Hypothalamus (tissue), 51 donors: ENCODE results near the gene OR8D1.

ENCODE experiments used
- DNase-seq, 51 donors: peaks; one replicate each; lab custom pipeline; 2025; lab: John Stamatoyannopoulos, UW

Gene OR8D1

DNA sequence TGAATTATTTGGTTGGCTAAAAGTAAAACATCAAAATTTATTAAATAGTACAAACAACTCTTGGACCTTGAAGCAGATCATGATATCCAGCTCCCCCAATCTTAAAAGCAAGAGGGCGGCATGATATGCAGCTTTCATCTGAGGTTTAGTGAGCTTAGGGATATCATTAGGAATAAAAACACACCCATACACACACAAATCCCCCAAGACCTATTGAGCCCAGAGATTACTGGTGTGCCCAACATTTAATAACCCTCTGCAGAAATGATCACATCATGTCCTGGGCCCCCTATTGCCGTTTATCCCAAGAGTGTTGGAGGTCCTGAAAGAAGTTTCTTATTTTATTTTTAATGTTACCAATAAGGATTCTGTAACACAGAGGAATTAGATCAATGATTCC is at the start of gene OR8D1:
Gene OR8D1 (minus strand): TSS at position 101 of the 400 bp plus-strand sequence. CDS start 3,183 bp downstream, outside the sequence.
- DNase-seq = no peak

DNA sequence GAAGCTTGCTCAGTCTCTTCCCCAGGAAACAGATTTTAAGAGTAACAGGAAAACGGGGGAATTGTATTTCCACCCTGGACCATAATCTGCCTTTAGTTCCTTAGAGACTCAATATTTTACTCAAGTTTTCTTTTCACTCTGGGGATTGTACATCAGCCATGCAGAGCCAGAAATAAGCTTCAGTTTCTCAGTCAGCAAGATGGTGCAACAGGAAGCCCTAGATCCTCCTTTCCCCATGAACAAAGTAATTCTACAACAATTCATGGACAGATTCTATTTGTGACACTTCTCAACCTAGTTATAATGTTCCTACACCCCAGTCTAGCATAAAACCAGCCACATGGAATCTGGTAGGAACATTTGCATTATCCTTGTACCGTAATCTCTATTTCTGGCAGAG is 45.8 kb upstream of the OR8D1 start:
- no peak for DNase-seq

DNA sequence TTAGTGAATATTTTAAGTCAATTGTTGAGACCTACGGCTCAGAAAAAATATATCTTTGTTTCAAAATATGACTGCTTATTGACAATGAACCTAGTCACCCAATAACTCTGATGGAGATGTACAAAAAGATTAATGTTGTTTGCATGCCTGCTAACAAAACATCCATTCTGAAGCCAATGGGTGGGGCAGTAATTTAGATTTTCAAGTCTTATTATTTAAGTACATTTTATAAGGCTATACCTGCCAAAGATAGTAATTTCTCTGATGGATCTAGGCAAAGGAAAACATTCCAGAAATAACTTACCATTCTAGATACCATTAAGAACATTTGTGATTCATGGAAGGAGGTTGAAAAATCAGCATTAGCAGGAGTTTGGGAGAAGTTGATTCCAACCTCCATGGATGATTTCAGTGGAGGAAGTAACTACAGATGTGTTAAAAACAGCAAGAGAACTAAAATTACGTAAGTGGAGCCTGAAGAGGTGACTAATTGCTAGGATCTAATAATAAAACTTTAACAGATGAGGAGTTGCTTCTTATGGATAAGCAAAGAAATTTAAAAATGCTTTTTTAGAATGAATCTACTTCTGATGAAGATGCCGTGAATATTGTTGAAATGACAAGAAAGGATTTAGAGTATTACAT is 32.7 kb upstream of the OR8D1 start:
- DNase-seq = no peak

GRCh38 chr11:124344346-124344745 is 30.6 kb upstream of the OR8D1 start:
- no peak for DNase-seq

GRCh38 chr11:124340142-124340447 is 26.3 kb upstream of the OR8D1 start:
- no peak for DNase-seq

GRCh38 chr11:124339396-124340141 is 25.8 kb upstream of the OR8D1 start:
- no peak for DNase-seq

- DNase-seq = no peak
Measured at GRCh38 chr11:124331873-124332272, 18.1 kb upstream of the OR8D1 start.

- DNase-seq = no peak
Measured at GRCh38 chr11:124329787-124330478, 16.2 kb upstream of the OR8D1 start.

- no peak for DNase-seq
Measured at GRCh38 chr11:124327775-124328174, 14.0 kb upstream of the OR8D1 start.

- DNase-seq = no peak
Measured at GRCh38 chr11:124322356-124322755, 8.6 kb upstream of the OR8D1 start.

GRCh38 chr11:124320097-124320496 is 6.3 kb upstream of the OR8D1 start, which contains the start of gene OR8D2:
TSS of gene OR8D2 (minus strand) at chr11:124320197. CDS start at chr11:124320197, 0 bp downstream.
- DNase-seq = no peak

DNA sequence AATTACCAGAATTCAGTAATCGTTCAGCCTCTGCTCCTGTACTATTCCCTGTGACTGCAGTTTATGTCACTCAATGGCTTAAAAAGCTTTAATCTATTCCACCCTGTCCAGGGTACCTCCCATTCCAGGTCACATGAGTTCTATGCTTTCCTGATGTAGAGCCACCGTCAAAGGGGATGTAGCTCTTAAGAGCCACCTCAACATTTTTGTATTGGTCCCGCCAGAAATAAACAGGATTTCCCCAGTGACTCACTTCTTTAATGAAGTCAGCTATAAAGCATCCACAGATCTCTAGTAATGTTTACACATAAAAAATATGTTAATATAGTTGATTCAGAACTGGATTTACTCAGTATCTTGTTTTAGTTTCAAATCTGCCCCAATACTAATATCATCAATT is 1.3 kb upstream of the OR8D1 start:
- no peak for DNase-seq

DNA sequence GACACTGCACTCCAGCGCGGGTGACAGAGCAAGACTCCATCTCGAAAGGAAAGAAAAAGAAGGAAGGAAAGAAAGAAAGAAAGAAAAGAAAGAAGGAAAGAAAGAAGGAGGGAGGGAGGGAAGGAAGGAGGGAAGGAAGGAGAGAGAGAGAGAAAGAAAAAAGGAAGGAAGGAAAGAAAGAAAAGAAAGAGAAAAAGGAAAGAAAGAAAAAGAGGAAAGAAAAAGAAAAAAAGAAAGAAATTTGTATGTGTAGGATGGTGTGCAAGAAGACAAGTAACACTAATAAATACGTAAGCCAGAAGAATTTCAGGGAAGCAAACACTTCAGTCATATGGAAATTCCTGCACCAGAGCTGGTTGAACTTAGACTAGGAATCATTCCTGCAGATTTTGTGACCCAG is 618 bp downstream of the OR8D1 start:
- no peak for DNase-seq

DNA sequence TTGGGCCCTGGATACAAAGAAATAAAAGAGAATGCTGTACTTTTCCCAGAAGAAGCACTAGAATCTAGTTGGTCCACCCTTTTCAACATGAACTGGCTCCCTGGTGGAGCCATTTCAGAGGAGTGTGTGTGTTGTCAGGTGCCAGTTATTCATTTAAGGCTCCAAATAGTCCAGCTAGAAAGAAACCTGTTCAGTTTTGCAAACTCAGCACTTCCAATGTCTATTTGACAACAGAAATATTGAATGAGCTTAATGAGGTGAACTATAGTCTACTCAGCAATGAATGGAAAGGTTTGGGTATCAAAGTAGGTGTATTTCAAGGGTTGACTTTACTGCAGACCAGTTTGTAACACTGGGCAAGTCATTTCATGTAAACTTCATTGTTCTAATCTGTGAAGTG is 2.1 kb downstream of the OR8D1 start:
- no peak for DNase-seq

DNA sequence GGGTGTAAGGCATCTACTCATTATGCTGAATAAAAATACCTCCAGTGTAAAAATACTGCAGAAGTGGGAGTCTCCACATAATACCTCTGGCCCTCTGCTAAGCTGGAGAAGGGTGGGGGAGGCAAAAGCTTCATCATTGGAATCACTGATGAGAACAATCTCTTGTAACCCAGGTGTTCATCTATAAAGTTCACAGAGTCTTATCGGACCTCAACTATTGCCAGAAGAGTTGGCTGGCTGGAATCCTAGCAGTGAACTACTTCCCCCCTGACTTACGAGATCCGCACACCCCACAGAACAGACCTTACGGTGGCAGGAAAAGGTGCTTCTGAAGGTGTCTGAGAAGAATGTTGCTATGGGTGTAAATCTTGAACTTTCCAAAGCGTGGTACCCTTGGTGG is 2.5 kb downstream of the OR8D1 start:
- no peak for DNase-seq

DNA sequence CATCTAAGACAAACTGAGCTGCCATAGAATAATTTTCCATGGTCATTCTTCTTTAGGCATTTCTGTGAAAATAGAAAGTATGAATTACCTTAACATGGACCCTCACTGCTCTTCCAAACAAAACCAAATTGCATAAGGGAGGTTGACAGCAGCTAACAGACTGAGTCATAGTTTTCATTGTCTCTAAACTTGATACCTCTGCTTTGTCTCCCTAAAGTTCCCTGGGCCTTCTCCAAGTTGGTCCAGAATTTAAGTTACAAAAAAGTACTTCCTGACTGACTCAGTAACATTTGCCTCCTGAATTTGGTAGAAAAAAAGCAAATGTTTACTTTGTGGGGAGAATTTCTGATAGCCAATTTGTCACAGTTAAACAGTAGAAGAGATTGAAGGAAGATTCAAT is 3.0 kb downstream of the OR8D1 start:
- DNase-seq = no peak

DNA sequence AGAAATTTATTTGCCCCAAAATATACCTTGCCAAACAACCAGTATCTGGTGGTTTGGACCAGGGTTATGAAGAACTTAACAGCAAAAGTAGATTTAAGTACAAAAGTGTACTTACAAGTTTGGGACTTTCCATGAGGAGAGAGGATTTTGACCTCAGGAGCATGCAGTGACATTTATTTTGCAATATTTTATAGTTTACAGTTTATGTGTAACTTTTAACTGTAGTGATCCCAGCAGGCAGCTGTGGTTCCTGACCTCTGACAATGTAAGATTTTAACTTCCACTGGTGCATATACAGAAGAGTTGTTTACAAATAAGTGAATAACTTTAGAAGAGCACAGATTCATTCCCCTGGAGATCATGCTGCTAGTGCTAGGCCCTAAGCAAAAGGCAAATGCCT is 6.7 kb downstream of the OR8D1 start:
- no peak for DNase-seq

DNA sequence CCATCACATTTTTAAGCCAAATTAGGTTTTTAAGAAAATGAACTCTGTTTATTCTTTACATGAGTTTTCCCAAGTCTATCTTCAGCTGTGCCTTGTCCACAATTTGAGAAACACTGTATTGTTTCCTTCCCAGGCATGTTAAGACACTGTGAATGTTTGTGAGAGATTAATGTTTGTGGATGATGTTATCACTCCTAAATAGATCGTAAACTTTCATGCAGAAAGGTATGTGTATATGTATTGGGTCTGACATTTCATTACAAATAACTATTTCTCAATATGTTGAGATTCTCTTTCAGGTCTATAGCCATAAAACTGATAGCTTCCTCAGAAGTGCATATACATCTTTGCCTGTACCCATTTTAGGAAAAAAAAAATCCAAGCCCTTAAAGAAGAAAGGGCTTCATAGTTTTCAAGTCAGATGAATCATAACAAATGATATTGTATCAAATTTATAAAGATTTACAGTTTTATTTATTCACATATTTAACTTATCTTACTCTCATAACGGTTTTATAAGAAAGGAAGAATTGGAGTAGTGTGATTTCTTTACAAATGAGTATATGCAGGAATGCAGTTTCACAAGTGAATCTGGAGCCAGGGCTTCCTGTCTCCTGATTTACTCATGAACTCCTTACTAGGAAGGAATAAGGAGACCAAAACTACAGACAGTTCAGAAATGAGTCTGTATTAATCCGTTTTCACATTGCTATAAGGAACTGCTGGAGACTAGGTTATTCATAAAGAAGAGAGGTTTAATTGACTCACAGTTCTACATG is 11.2 kb downstream of the OR8D1 start:
- no peak for DNase-seq

DNA sequence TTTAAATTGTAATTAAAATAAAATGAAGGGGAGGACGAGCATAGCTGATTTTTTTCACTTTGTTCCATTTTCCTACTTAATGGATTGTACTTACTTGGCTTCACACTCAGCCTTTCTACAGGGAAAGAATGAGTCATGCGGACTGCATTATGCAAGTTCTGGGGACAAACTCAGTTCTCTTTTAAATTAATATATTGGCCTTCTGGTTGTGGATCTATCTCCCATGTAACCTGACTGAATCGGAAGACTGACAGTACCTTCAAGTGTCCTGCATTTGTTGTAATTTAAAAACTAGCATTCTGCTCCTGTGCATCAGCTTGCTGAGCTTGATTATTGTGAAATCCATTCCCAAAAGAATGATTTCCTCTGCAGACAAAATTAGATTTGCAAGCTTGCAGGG is 12.2 kb downstream of the OR8D1 start:
- DNase-seq = no peak

DNA sequence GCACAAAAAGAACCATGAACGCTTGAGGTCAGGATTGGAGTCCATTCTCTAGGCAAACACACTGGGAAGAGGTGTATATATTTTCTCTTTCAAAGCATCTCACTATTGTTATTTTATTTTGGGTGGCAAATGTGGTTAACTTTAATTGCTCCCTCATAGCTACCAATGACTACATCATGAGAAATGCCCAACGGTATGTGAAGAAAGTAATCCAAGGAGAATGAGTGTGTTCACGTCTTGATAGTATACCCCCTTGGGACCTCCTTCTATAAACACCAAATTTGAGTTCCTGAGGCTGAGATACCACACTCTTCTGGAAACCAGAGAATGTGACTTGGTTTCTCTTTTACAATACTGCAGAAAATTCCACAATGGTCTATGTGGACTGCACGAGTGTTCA is 15.8 kb downstream of the OR8D1 start:
- DNase-seq = no peak

- DNase-seq = no peak
Measured at GRCh38 chr11:124296016-124296415, 17.7 kb downstream of the OR8D1 start.
